Activated CD4-positive, alpha-beta T cell treated with anti-CD3 and anti-CD28 coated beads, Interleukin-2, amount 10 ng/mL, durations not matched to agents 24 days and 14 days (primary cell): ENCODE data around the gene GMPPA. TPM values are rescaled to one million over a fixed set of nuclear protein-coding genes. Genes with fewer than 3 reads are reported as not detected.

ENCODE experiments used
- DNase-seq: peaks from one replicate; pipeline ENCODE4 v3.0.0; 2022
- H3K27ac Mint-ChIP-seq: one replicate; pipeline ENCODE4 v1.8.0; 2022; ENCODE audit warnings: mild to moderate bottlenecking, mixed read lengths
- H3K27me3 Mint-ChIP-seq: one replicate; pipeline ENCODE4 v1.8.0; 2022; ENCODE audit warnings: mixed read lengths
- H3K36me3 Mint-ChIP-seq: one replicate; pipeline ENCODE4 v1.8.0; 2022; ENCODE audit warnings: low read depth, mild to moderate bottlenecking, mixed read lengths
- H3K4me1 Mint-ChIP-seq: one replicate; pipeline ENCODE4 v1.8.0; 2021; ENCODE audit warnings: mixed read lengths
- H3K4me3 Mint-ChIP-seq: one replicate; pipeline ENCODE4 v1.8.0; 2022; ENCODE audit warnings: mild to moderate bottlenecking, moderate library complexity, mixed read lengths
- H3K9me3 Mint-ChIP-seq: one replicate; pipeline ENCODE4 v1.8.0; 2021; ENCODE audit warnings: mixed read lengths
- intact Hi-C: fragments of 100-400 bp; cut with micrococcal nuclease; formaldehyde crosslinking; loops from one replicate; pipeline ENCODE4 v1.15.1; 2023
- total RNA-seq: library from RNA; stranded (reverse); gene quantifications from 2 replicates; pipeline ENCODE4 v1.2.3, GENCODE V29; 2022

GMPPA gene
- total RNA-seq, 1 donor from 2014 or later = 46.0 TPM

DNA sequence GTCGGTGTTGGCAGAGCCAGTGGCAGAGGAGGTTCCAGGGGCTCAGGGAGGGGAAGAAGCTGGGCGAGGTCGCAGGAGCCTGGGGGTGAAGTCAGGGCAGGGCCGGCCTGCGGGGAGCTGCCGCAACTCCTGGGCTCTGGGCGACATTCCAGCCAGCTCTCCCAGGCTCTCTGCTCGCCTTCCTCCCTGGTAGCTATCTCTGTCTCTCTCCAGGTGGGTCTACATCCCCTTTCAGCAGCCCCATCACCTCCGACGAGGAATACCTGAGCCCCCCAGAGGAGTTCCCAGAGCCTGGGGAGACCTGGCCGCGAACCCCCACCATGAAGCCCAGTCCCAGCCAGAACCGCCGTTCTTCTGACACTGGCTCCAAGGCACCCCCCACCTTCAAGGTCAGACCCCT lies 37.0 kb upstream of the GMPPA start:
- H3K4me3 Mint-ChIP-seq = no peak overlapping the region
- peaks cover 4% of the 10 kb centered on the region for H3K4me1 Mint-ChIP-seq
- no peaks in the 10 kb centered on the region for H3K9me3 Mint-ChIP-seq
- DNase-seq = no peak
- H3K27ac Mint-ChIP-seq = no peak overlapping the region
- H3K27me3 Mint-ChIP-seq = no peaks in the 10 kb centered on the region
- intact Hi-C loops = no loop called here
- no peaks in the 10 kb centered on the region for H3K36me3 Mint-ChIP-seq

DNA sequence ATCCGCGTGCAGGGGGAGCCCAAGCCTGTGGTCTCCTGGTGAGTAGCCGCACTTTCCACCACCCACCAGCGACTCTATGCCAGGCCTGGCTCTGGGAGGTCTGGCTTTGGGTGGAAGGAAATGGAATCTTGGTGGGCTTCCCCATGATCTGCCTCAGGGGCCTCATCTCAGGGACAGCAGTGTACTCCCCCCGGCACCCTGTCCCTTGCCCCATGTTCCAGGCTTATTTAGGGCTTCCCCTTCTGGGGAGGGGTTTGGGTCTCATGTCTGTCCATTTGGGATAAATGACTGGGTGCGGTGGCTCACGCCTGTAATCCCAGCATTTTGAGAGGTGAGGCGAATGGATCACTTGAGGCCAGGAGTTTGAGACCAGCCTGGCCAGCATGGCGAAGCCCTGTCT lies 36.3 kb upstream of the GMPPA start:
- H3K4me1 Mint-ChIP-seq = peaks cover 4% of the 10 kb centered on the region
- no peak overlapping the region for H3K4me3 Mint-ChIP-seq
- no peaks in the 10 kb centered on the region for H3K27me3 Mint-ChIP-seq
- no peaks in the 10 kb centered on the region for H3K9me3 Mint-ChIP-seq
- no peak for DNase-seq
- H3K27ac Mint-ChIP-seq = no peak overlapping the region
- H3K36me3 Mint-ChIP-seq = no peaks in the 10 kb centered on the region
- intact Hi-C loops = no loop called here

GRCh38 chr2:219464286-219465032 lies 34.2 kb upstream of the GMPPA start:
- Mint-ChIP-seq H3K27me3 (no peaks in the 10 kb centered on the region), H3K9me3 (no peaks in the 10 kb centered on the region), H3K4me1 (no peaks in the 10 kb centered on the region), H3K27ac (no peak overlapping the region), H3K4me3 (no peak overlapping the region), H3K36me3 (no peaks in the 10 kb centered on the region)
- intact Hi-C loops = no loop called here
- no peak for DNase-seq

- H3K9me3 Mint-ChIP-seq = no peaks in the 10 kb centered on the region
These were observed 32.8 kb upstream of the GMPPA start for GRCh38 chr2:219465659-219466561.

GRCh38 chr2:219466816-219467735 lies 31.6 kb upstream of the GMPPA start:
- no peaks in the 10 kb centered on the region for H3K27me3 Mint-ChIP-seq
- DNase-seq = no peak
- H3K36me3 Mint-ChIP-seq = no peaks in the 10 kb centered on the region
- no peaks in the 10 kb centered on the region for H3K4me1 Mint-ChIP-seq
- no peaks in the 10 kb centered on the region for H3K9me3 Mint-ChIP-seq
- intact Hi-C loops = no loop called here
- no peak overlapping the region for H3K27ac Mint-ChIP-seq
- H3K4me3 Mint-ChIP-seq = no peak overlapping the region

More at GRCh38 chr2:219465659-219466561, 32.8 kb upstream of the GMPPA start:
- Mint-ChIP-seq H3K36me3 (no peaks in the 10 kb centered on the region), H3K4me3 (no peak overlapping the region), H3K27me3 (no peaks in the 10 kb centered on the region), H3K27ac (no peak overlapping the region), H3K4me1 (no peaks in the 10 kb centered on the region)
- intact Hi-C loops = no loop called here
- DNase-seq = no peak

DNA sequence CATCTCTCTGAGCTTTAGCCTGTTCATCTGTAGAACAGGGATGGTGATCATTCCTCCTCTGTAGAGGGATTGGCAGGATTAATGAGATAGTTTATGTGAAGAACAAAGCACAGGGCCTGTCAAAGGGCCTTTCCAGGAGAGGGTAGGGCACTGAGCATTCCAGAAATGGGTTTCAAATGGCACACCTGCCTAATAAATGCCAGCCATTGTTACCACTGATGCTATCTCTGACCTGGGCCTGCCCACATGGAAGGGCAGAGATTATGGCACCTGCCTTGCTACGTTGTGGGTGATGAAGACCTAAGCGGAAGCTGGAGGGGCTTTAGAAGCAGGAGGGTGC lies 31.0 kb upstream of the GMPPA start:
- H3K4me3 Mint-ChIP-seq = no peak overlapping the region
- no peaks in the 10 kb centered on the region for H3K27me3 Mint-ChIP-seq
- intact Hi-C loops = no loop called here
- no peaks in the 10 kb centered on the region for H3K9me3 Mint-ChIP-seq
- no peaks in the 10 kb centered on the region for H3K4me1 Mint-ChIP-seq
- H3K27ac Mint-ChIP-seq = no peak overlapping the region
- DNase-seq = no peak
- no peaks in the 10 kb centered on the region for H3K36me3 Mint-ChIP-seq

DNA sequence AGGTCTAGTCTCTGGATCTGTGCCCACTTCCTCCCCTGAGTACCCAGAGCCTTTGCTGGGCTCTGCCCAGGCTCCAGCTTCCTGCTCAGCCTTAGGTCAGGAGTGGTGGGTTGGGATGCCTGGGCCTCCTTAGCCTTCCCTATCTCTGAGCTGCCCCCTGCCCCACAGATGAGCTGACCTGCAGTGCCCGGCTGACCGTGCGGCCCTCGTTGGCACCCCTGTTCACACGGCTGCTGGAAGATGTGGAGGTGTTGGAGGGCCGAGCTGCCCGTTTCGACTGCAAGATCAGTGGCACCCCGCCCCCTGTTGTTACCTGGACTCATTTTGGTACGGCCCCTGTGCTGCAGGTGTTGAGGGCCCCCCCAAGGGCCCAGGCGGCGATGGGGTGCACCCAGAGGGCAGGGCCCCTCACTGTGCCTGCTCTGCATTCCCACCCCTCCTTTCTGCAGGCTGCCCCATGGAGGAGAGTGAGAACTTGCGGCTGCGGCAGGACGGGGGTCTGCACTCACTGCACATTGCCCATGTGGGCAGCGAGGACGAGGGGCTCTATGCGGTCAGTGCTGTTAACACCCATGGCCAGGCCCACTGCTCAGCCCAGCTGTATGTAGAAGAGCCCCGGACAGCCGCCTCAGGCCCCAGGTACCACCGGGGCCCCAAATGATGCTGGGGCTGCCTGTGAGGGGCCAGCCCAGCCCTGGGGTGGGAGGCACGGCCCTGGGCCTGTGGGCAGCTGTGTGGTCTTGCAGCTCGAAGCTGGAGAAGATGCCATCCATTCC lies 30.1 kb upstream of the GMPPA start:
- H3K36me3 Mint-ChIP-seq = no peaks in the 10 kb centered on the region
- intact Hi-C loops = no loop called here

GRCh38 chr2:219469186-219469724 lies 29.4 kb upstream of the GMPPA start:
- Mint-ChIP-seq H3K36me3 (no peaks in the 10 kb centered on the region), H3K27ac (no peak overlapping the region), H3K4me1 (no peaks in the 10 kb centered on the region), H3K9me3 (no peaks in the 10 kb centered on the region), H3K27me3 (no peaks in the 10 kb centered on the region), H3K4me3 (no peak overlapping the region)
- DNase-seq = no peak
- intact Hi-C loops = no loop called here

More for the DNA sequence above, 30.1 kb upstream of the GMPPA start:
- H3K9me3 Mint-ChIP-seq = no peaks in the 10 kb centered on the region
- H3K27ac Mint-ChIP-seq = no peak overlapping the region
- H3K27me3 Mint-ChIP-seq = no peaks in the 10 kb centered on the region
- no peaks in the 10 kb centered on the region for H3K4me1 Mint-ChIP-seq
- no peak for DNase-seq
- H3K4me3 Mint-ChIP-seq = no peak overlapping the region

DNA sequence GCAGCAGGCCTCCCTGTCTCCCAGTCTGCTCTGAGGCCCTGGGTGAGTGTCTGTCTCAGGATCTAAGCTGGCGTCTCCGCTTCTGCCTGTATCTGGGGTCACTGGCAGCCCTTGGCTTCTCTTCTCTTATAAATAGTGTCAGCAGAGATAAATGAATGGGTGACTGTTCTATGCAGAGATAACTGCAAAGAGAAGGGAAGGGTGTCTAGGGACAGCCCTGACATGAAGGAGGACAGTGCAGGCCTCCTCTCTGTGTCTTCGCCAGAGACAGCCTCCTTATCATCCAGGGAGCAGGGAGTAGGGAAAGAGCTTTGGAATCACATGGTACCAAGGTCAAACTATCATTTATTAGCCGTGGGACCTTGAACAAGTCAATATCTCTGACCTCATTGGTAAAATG lies 28.3 kb upstream of the GMPPA start:
- no peak overlapping the region for H3K27ac Mint-ChIP-seq
- no peaks in the 10 kb centered on the region for H3K4me1 Mint-ChIP-seq
- no peak for DNase-seq
- no peak overlapping the region for H3K4me3 Mint-ChIP-seq
- H3K36me3 Mint-ChIP-seq = no peaks in the 10 kb centered on the region
- intact Hi-C loops = no loop called here
- H3K27me3 Mint-ChIP-seq = no peaks in the 10 kb centered on the region
- H3K9me3 Mint-ChIP-seq = no peaks in the 10 kb centered on the region

DNA sequence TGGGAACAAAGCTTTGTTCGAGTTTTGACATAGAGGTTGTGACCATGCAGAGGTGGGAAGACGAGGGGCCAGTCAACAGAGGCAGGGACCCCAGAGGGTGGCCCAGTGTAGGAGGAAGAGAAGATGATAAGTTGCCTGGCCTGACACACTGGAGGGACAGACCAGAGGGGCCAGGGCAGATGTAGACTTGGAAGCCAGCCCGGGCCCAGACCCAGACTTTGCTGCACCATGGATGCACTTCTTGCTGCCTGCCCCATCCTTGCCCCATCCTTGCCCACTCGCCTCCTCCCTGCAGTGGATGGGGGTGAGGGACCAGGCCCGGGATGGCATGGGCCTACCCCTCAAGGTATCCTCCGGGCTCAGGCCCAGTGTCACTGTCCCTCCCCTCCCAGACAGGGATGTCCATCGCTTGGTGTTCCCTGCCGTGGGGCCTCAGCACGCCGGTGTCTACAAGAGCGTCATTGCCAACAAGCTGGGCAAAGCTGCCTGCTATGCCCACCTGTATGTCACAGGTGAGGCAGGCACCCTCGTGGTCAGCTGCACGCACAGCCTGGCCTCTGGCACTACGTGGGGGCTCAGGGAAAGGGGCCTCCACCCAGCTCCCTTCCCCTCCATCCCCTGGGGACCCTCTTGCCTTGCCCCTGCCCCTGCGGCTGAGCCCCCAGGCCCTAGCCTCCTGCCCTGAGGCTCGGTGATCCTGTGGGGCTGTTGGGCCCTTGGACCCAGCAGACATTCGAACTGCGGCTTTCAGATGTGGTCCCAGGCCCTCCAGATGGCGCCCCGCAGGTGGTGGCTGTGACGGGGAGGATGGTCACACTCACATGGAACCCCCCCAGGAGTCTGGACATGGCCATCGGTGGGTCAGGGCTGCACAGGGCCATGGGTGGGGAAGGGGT lies 27.0 kb upstream of the GMPPA start:
- no peak for DNase-seq
- Mint-ChIP-seq H3K9me3 (no peaks in the 10 kb centered on the region), H3K36me3 (no peaks in the 10 kb centered on the region), H3K4me1 (no peaks in the 10 kb centered on the region), H3K27me3 (no peaks in the 10 kb centered on the region), H3K4me3 (no peak overlapping the region), H3K27ac (no peak overlapping the region)
- intact Hi-C loops = no loop called here

DNA sequence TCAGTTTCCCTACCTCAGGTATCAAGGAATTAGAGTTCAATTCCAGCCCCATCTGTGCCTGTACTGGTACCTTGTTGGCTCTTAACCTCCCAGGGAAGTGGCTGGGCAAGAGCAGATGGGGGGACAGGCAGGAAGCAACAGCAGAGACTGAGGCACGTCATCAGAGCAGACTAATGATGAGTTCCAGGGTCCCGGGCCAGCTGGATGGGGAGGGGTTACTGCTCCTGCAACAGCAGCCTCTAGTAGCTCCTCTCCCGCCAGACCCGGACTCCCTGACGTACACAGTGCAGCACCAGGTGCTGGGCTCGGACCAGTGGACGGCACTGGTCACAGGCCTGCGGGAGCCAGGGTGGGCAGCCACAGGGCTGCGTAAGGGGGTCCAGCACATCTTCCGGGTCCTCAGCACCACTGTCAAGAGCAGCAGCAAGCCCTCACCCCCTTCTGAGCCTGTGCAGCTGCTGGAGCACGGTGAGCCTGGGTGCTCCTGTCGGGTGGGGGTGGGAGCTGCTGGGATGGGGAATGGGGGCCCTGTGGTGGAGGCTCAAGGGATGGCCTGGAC lies 26.0 kb upstream of the GMPPA start:
- Mint-ChIP-seq H3K4me1 (no peaks in the 10 kb centered on the region), H3K27ac (no peak overlapping the region), H3K36me3 (no peaks in the 10 kb centered on the region), H3K9me3 (no peaks in the 10 kb centered on the region), H3K4me3 (no peak overlapping the region), H3K27me3 (no peaks in the 10 kb centered on the region)
- intact Hi-C loops = no loop called here
- DNase-seq = no peak

DNA sequence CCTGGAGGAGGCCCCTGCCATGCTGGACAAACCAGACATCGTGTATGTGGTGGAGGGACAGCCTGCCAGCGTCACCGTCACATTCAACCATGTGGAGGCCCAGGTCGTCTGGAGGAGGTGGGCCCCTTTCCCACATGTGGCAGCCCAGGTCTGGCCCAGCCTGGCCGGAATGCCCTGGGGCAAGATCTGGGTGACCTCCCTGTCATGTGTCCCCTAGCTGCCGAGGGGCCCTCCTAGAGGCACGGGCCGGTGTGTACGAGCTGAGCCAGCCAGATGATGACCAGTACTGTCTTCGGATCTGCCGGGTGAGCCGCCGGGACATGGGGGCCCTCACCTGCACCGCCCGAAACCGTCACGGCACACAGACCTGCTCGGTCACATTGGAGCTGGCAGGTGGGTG lies 25.2 kb upstream of the GMPPA start:
- Mint-ChIP-seq H3K9me3 (no peaks in the 10 kb centered on the region), H3K27me3 (no peaks in the 10 kb centered on the region), H3K4me1 (no peaks in the 10 kb centered on the region), H3K27ac (no peak overlapping the region), H3K4me3 (no peak overlapping the region), H3K36me3 (no peaks in the 10 kb centered on the region)
- no peak for DNase-seq
- intact Hi-C loops = no loop called here
